H7 (cell line): Measurements from ENCODE around the gene EPHB3. TPM values are rescaled to one million over a fixed set of nuclear protein-coding genes. Genes with fewer than 3 reads are reported as not detected.

Experiments used
- DNase-seq: peaks from one replicate; pipeline ENCODE4 v3.0.0; 2012
- H3K27me3 ChIP-seq: 2 replicates; pipeline ENCODE4 v1.6.0; 2011; ENCODE audit warnings: mild to moderate bottlenecking, low read length; ENCODE audit not compliant: control insufficient read depth, insufficient read depth
- H3K36me3 ChIP-seq: replicated peaks from 2 replicates; pipeline ENCODE4 v1.5.1; 2011; ENCODE audit warnings: low read length; ENCODE audit not compliant: control insufficient read depth, insufficient read depth
- H3K4me3 ChIP-seq: 2 replicates; pipeline ENCODE4 v1.5.1; 2011; ENCODE audit warnings: low read depth, mild to moderate bottlenecking, control low read depth, low read length, moderate library complexity; ENCODE audit not compliant: insufficient read depth
- total RNA-seq: library from RNA; depleted of rRNA; stranded (reverse); fragments of >200 nt; shearing (Covaris generic); gene quantifications from 2 replicates; pipeline ENCODE4 v1.2.3, GENCODE V29; 2014

Gene EPHB3
- total RNA-seq, 1 experiment from 2014 or later, result 11.1 TPM

DNA sequence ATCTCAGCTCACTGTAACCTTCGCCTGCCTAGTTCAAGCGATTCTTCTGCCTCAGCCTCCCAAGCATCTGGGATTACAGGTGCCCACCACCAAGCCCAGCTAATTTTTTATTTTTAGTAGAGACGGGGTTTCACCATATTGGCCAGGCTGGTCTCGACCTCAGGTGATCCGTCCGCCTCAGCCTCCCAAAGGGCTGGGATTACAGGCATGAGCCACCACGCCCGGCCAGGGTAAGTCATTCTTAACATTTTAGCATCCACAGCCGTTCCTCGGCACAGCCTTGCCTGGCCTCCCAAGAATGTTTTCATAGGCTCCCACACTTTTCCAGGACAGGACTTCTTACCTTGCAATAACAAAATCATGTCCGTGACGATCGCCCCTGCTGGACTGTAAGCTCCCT, 8.7 kb upstream of the EPHB3 start:
- H3K4me3 ChIP-seq, result no peak overlapping the region
- peaks cover 2% of the 10 kb centered on the region; the same call in 1 of the 2 replicates for H3K27me3 ChIP-seq
- H3K36me3 ChIP-seq, result no peaks in the 10 kb centered on the region
- no peak for DNase-seq

DNA sequence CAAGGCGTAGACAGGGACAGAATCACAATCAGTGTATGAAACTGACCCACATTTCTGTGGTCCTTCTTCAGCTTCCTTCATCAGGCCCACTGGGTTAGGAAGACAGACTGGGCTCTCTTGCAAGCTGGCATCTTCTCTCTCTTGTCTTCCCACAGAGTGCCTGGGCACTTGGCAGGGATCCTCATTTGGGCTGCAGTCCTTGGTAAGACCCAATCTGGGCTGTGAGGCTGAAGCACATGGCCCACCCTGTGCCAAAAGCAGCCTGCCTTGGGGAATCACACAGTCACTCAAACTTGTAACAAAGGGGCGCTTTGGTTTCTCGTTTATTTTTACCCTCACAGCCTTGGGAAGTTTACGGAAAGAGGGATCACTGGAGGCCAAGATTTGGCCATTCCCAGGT, 8.2 kb upstream of the EPHB3 start:
- no peaks in the 10 kb centered on the region for H3K36me3 ChIP-seq
- no peak overlapping the region for H3K4me3 ChIP-seq
- DNase-seq, result no peak
- H3K27me3 ChIP-seq, result peaks cover 6% of the 10 kb centered on the region; the same call in 1 of the 2 replicates

DNA sequence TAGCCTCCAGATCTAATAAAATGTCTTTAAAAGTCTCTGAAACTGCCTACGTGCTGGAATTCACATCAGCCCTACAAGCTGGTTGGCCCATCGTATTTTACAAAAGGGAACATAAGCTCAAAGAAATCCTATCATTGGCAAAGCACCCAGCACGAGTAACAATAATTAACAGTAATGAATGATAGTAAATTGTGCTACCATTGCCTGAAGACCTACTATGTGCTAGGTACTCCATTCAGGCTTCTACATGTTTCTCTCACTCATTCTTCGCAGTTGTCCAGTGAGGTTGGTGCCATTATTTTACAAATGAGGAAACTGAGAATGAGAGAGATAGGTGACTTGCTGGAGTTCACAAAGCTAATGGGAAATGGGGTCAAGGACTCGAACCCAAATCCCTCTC, 7.1 kb upstream of the EPHB3 start:
- peaks cover 13% of the 10 kb centered on the region for H3K27me3 ChIP-seq
- H3K4me3 ChIP-seq, result no peak overlapping the region
- H3K36me3 ChIP-seq, result no peaks in the 10 kb centered on the region
- DNase-seq, result no peak

DNA sequence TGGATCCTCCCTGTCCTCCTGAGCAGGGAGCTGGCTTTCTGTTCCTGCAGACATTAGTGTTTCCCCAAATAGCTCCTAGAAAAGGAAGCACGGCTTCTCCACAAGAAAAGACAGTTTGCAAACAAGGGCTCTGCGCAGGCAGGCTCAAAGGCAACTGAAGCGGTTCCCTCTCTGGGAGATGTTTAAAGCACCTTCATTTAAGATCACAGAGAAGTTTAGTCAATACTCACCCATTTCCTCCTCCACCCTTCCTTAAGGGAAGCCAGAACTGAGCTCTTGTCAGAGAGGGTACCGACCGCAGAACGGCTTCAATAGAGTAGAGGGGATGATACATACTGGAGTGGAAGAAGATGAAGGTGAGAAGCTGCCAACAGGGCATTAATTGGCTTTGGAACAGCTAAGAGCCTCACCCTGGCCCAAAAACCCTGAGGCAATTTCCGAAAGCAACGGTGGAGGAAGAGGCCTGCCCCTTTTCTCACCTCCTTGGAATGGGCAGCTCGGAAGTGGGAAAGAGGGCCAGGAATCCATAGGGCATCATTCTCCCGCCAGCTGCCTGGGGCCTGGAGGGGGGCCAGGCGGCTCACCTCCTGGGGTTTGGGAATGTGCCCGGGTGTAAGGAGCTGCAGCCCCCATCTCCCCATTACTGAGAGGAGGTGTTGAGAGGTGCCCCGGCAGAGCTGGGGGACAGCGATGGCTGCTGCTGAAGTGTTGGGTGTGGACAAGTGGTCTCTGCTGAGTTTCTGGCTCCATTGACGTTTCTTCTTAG, 4.8 kb upstream of the EPHB3 start:
- H3K36me3 ChIP-seq, result no peaks in the 10 kb centered on the region
- peaks cover 31% of the 10 kb centered on the region for H3K27me3 ChIP-seq
- no peak overlapping the region for H3K4me3 ChIP-seq
- DNase-seq, result no peak

DNA sequence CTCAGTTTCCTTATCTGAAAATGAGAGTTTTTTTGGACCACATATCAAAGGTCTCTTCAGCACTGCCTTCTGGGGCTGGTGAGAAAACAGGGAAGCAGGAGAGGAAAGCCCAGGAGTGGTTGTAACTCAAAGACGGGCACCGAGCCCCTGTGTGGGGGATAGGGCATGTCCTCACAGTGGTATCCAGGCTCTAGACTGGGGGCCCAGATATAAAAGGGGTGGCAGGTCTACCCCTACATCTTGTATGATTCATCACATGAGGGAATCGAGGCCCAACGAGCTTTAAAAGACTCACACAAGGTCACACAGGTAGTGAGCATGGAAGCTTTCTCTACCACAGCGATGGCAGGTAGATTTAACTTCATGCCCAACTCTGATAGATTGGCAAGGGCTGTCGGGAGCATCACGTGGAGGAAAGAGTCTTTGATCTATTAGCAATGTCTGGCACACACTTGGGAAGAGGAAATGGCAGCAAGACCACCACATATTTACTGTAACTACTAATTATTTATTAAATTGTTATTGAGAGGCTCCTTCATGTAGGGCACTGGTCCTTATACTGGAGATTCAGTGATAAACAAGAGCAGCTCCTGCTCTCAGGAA, 4.1 kb upstream of the EPHB3 start:
- no peak for DNase-seq
- no peak overlapping the region for H3K4me3 ChIP-seq

DNA sequence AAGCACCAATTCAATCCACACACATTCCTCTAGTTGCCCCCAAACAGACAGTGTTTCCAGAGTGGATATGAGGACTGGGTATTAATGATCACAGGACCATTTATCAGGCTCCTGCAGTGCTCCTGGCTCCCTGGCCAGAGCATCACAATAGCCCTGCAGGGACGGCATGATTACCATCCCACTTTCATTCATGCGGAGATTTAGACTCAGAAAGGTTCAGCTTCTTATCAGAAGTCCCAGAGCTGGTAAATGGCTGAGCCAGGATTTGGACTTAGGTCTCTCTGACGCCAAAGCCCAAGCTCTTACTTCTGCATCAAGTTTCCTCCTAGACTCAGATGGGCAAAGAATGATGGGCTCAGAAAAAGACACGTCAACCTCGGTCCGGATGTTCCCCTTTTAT, 2.9 kb upstream of the EPHB3 start:
- H3K36me3 ChIP-seq, result no peaks in the 10 kb centered on the region
- peaks cover 49% of the 10 kb centered on the region for H3K27me3 ChIP-seq
- no peak overlapping the region for H3K4me3 ChIP-seq
- DNase-seq, result no peak

More for the DNA sequence above, 4.1 kb upstream of the EPHB3 start:
- no peaks in the 10 kb centered on the region for H3K36me3 ChIP-seq
- peaks cover 36% of the 10 kb centered on the region for H3K27me3 ChIP-seq

DNA sequence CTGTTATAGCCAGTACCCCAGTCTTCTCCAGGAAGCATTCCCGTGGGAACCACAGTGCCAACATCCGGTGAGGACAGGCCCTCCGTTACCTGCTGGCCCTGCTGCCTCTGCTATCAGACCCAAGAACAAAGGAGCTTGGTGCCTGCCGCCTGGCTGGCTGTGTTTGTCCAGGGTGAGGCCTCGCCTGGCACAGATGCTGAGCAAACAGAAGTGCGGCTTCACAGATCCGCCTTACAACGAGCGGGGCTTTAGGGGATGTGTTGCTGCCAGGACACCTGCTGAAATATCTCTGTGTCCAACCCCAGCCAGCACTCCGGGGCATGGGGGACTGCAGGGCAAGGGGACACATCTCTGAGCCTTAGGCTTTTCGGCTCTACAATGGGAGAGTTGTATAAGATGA, 2.2 kb upstream of the EPHB3 start:
- no peak for DNase-seq
- Histone ChIP-seq H3K27me3 (peaks cover 55% of the 10 kb centered on the region), H3K4me3 (no peak overlapping the region), H3K36me3 (no peaks in the 10 kb centered on the region)

DNA sequence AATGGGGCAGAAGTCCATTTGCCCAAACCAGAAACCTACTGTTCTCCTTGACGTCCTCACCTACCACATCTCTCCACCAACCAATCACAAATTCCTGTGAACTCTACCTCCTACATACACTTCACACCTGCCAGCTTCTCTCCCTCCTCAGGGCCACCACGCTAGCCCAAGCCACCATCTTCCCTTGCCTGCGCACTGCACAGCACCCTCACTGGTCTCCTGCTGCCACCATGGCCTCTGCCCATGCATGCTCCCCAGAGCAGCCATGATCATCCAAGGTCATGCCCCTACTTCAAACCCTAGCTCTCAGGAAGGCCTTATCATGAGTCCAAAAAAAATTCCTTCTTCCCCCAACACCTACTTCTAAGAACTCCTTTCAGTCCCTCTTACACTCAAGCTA, 1.1 kb upstream of the EPHB3 start:
- no peak for DNase-seq
- peaks cover 67% of the 10 kb centered on the region for H3K27me3 ChIP-seq
- no peaks in the 10 kb centered on the region for H3K36me3 ChIP-seq
- H3K4me3 ChIP-seq, result no peak overlapping the region

DNA sequence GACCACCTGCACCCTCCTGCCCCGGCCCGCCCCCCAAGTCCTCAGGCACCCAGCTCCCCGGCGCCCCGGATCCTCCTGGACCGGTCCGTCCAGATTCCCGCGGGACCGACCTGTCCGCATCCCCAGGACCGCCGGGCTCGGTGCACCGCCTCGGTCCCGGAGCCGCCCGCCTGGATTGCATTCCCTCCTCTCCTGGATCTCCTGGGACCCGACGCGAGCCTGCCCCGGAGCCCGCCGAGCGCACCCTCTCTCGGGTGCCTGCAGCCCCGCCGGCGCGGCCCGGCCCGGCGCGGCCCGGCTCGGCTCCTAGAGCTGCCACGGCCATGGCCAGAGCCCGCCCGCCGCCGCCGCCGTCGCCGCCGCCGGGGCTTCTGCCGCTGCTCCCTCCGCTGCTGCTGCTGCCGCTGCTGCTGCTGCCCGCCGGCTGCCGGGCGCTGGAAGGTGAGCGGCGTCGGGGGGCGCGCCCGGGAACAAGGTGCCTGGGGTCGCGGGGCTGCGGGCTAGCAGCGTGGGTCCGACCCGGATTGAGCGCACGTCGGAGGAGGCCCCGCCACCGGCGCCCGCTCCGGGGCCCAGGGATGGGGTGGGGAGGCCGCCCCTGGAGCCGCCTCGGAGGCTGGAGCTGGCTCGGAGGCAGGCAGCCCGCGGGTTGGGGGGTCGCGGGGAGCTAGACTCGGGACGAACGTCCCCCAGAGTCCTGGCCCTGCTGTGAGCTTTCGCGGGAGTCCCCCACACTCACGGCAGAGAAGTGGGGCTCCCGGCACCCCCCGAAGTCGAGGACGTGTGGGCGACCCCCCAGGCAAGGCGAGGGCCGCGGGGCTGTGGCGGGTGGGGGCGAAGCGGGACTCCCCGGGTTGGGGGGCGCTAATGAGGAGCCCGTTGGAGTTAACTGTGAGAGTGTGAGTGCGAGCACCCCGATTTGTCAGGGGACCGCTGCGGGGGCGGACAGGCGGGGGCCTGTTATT, 610 bp downstream of the EPHB3 start:
- Histone ChIP-seq H3K27me3 (peaks cover 84% of the 10 kb centered on the region), H3K36me3 (no peaks in the 10 kb centered on the region), H3K4me3 (peak overlapping the region; percentile 50)
- peak; percentile 75 for DNase-seq

DNA sequence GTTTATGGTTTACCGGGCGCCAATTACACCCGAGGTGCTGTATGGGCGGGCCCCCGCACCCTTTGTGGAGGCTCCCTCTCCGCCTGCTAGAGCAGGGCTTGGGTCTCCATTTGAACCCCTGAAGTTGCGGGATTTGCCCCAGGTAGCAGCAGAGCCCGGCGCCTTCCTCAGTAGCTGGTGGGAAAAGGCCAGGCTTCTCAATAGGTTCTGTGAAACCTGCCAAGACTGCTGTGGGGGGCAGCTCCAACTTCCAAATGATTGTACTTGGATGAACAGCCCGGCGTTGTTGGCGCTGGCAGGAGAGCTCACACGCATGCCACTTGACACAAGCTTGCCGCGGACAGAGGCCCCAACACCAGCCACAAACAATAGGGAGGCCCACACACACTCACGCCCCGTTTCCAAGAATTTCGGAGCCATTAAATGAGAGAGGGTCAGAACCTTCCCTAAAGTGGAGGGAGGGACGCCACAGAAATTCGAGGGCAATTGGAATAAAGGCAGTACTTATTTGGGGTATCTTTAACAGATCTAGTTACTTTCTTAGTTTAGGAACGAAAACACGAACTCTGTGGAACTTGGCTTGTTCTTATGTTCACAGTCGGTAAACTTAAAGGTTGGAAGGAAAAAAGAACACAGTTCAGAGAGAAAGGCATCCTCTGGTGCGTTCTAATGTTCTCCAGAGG, 1.4 kb downstream of the EPHB3 start:
- DNase-seq, result no peak
- Histone ChIP-seq H3K27me3 (peaks cover 89% of the 10 kb centered on the region), H3K4me3 (peak overlapping the region; percentile 42), H3K36me3 (no peaks in the 10 kb centered on the region)

DNA sequence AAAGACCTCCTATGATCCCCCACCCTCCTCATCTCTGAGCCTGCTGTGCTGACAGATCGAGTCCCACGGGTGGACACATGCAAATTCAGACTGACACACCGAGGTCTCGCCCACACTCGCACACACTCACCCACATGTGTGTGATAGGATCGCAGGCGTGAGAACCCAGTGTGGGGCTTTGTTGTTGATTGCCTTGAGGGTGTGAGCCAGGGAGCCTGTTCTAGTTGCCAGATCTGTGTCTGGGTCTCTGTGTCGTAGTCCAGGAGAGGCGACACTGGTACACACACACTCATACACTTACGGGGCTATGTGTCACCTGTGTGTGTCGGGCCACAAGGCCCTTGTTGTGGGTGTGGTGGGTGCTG, 2.0 kb downstream of the EPHB3 start:
- DNase-seq, result no peak
- no peaks in the 10 kb centered on the region for H3K36me3 ChIP-seq
- H3K27me3 ChIP-seq, result peaks cover 91% of the 10 kb centered on the region
- H3K4me3 ChIP-seq, result no peak overlapping the region; the same call in 1 of the 2 replicates

DNA sequence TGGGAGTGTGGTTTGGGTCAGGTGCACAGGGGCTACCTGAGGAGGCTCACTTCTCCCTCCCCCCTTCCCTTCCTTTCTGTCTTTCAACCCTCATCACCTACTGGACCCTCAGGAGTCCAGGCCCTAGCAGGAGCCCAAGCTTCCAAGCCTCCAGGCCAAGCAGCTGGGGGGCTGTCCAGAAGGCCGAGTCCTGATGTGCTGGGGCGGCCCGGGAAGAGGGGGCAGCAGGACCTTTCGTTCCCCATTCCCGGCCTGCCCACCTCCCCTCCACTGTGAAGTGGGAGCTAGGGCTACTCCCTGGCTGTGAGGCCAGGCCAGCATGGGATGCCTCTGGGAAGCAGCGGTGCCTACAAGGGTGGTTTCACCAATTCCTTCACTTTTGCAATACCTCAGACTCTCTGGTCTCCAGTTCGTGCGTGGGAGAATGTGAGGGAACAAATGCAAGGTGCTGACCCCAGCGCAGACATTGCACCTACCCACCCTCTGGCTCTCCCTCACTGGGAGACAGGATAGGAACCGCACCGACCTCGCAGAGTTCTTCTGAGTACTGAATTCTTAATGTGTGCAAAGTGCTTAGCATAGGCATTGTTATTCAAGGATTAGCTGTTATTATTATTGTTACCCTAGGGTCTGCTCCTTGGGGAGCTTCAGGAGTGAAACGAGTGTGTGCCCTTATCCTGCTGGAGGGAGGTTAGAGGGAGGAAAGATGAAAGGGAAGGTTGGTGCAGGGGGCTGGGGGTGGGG, 2.5 kb downstream of the EPHB3 start:
- H3K36me3 ChIP-seq, result no peaks in the 10 kb centered on the region
- H3K4me3 ChIP-seq, result no peak overlapping the region; the same call in 1 of the 2 replicates
- H3K27me3 ChIP-seq, result peaks cover 90% of the 10 kb centered on the region
- peak; percentile 69 for DNase-seq

DNA sequence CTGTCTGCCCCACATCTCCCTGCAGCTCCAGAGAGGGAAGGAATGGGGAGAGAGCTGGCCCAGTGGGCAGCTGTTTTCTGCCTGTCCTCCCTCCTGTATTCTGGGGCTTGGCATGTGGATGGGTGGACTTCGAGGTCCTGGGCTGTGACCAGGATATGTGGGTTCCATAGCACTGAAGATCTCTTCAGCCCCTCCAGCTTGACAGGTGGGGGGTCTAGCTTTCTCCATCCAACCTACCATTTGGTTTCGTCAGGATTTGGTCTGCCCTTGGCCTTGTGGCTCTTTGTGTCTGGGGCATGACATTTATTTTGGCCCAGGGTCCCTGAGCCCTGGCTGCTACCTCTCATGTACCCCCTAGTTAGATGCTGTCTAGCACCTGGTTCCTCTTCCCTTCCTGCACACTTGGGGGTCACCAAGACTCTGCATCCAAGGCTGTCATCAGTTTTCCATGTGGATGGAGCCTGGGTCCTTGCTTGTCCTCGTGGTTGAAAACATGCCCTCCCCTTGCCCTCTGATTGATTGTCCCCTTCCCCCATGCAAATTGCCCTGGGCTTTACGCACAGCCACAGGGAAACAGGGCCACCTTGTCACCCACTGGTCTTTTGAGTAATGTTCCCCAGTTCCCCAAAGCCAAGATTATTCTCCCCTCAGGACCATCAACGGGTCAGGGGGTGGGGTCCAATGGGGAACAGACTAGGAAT, 3.2 kb downstream of the EPHB3 start:
- Histone ChIP-seq H3K27me3 (peaks cover 90% of the 10 kb centered on the region), H3K4me3 (no peak overlapping the region), H3K36me3 (no peaks in the 10 kb centered on the region)
- peak; percentile 80 for DNase-seq
